ENCODE data around the gene SEZ6. TPM values are rescaled to one million over a fixed set of nuclear protein-coding genes. Genes with fewer than 3 reads are reported as not detected.

SEZ6 gene
- total and polyA plus RNA-seq, 10 donors: 0.88 TPM; not detected in 9

GRCh38 chr17:28948873-28949184 is 57.0 kb downstream of the SEZ6 start:
- Histone ChIP-seq H3K4me1 (peaks cover 45 to 68% (median 64%) of the 10 kb centered on the region in 6 donors), H3K9me3 (no peaks in the 10 kb centered on the region), H3K36me3 (peaks cover 0 to 20% (median 2%) of the 10 kb centered on the region in 6 donors), H3K27me3 (replicated peaks in 1 of 7) (no peaks in the 10 kb centered on the region), H3K27ac (peak overlapping the region; percentile 94 to 100 (median 99)), H3K4me3 (peak overlapping the region; percentile 90 to 98 (median 96))
- 0 to 1% (median 1%) methylated on average over 15 of the region's 15 CpGs for WGBS, 5 donors
- no peak for TF ChIP-seq CTCF (IDR thresholded peaks at IDR 0.05 in 8 of 11, conservative IDR thresholded peaks at IDR 0.05 in 3 of 11)
- intact Hi-C loops (cut with DNase I; ENCODE audit: low total_unique reads): no loop called here
- no peak for DNase-seq

- intact Hi-C loops (cut with DNase I; ENCODE audit: low total_unique reads): no loop called here
- 11 to 20% (median 18%) methylated on average over 4 of the region's 4 CpGs for WGBS, 5 donors
- Histone ChIP-seq H3K9me3 (no peaks in the 10 kb centered on the region), H3K4me1 (peaks cover 44 to 68% (median 66%) of the 10 kb centered on the region in 6 donors), H3K27me3 (replicated peaks in 1 of 7) (no peaks in the 10 kb centered on the region), H3K27ac (peak overlapping the region; percentile 94 to 100 (median 99)), H3K36me3 (peaks cover 0 to 25% (median 4%) of the 10 kb centered on the region in 6 donors), H3K4me3 (peak overlapping the region; percentile 90 to 98 (median 96))
- no peak for TF ChIP-seq CTCF (IDR thresholded peaks at IDR 0.05 in 8 of 11, conservative IDR thresholded peaks at IDR 0.05 in 3 of 11)
- no peak for TF ChIP-seq POLR2AphosphoS5 (IDR thresholded peaks at IDR 0.05)
- no peak for TF ChIP-seq POLR2A (IDR thresholded peaks at IDR 0.05)
- no peak for DNase-seq
Observed at GRCh38 chr17:28948342-28948741, 57.5 kb downstream of the SEZ6 start.

- intact Hi-C loops (cut with DNase I; ENCODE audit: low total_unique reads): no loop called here
- no peak for TF ChIP-seq CTCF (IDR thresholded peaks at IDR 0.05 in 8 of 11, conservative IDR thresholded peaks at IDR 0.05 in 3 of 11)
- no peak for TF ChIP-seq POLR2AphosphoS5 (IDR thresholded peaks at IDR 0.05)
- no peak for TF ChIP-seq POLR2A (IDR thresholded peaks at IDR 0.05)
- DNase-seq: no peak
- peak overlapping the region; percentile 14 to 100 (median 99) for H3K27ac ChIP-seq
- H3K4me1 ChIP-seq: peaks cover 37 to 68% (median 64%) of the 10 kb centered on the region in 6 donors
- no peaks in the 10 kb centered on the region for H3K27me3 ChIP-seq (replicated peaks in 1 of 7)
- no peaks in the 10 kb centered on the region for H3K9me3 ChIP-seq
- peaks cover 0 to 32% (median 6%) of the 10 kb centered on the region in 6 donors for H3K36me3 ChIP-seq
- H3K4me3 ChIP-seq: peak overlapping the region in 3 of 8 donors; percentile 95 to 98 (median 97)
- 32 to 48% (median 35%) methylated on average over 3 of the region's 3 CpGs for WGBS, 5 donors
Observed at GRCh38 chr17:28947639-28948038, 58.2 kb downstream of the SEZ6 start.

- DNase-seq: no peak
- no peak overlapping the region for H3K4me3 ChIP-seq
- no peaks in the 10 kb centered on the region for H3K27me3 ChIP-seq (replicated peaks in 1 of 7)
- intact Hi-C loops (cut with DNase I; ENCODE audit: low total_unique reads): no loop called here
- no peaks in the 10 kb centered on the region for H3K9me3 ChIP-seq
- peaks cover 36 to 79% (median 75%) of the 10 kb centered on the region in 6 donors for H3K4me1 ChIP-seq
- H3K27ac ChIP-seq: peak overlapping the region in 4 of 8 donors; percentile 7 to 100 (median 60)
- 58 to 65% (median 65%) methylated on average over 4 of the region's 4 CpGs for WGBS, 5 donors
- peaks cover 0 to 44% (median 6%) of the 10 kb centered on the region in 6 donors for H3K36me3 ChIP-seq
- TF ChIP-seq CTCF (IDR thresholded peaks at IDR 0.05 in 8 of 11, conservative IDR thresholded peaks at IDR 0.05 in 3 of 11) (no peak), POLR2AphosphoS5 (IDR thresholded peaks at IDR 0.05) (no peak), POLR2A (IDR thresholded peaks at IDR 0.05) (no peak)
Observed at GRCh38 chr17:28946239-28946638, 59.6 kb downstream of the SEZ6 start.

All from spleen (tissue), 11 donors.